22Rv1 (cell line): ENCODE measurements around the gene C4orf50.

Experiments
- CTCF ChIP-seq: fragments of 450-650 bp; IDR thresholded peaks from 2 replicates; pipeline ENCODE4 v1.5.1; 2017; ENCODE audit warnings: mild to moderate bottlenecking
- ZFX ChIP-seq: fragments of 450-650 bp; IDR thresholded peaks from 2 replicates; pipeline ENCODE4 v1.6.1; 2017; ENCODE audit warnings: antibody characterized with exemption, borderline replicate concordance

- TF ChIP-seq CTCF (no peak), ZFX (no peak)
Observed at GRCh38 chr4:6043843-6044242, 25.6 kb upstream of the C4orf50 start.
